ENCODE measurements around the gene SLC22A31.

GRCh38 chr16:89178453-89179147 lies 21.7 kb downstream of the SLC22A31 start:
- TF ChIP-seq CTCF (IDR thresholded peaks at IDR 0.05) = no peak
- TF ChIP-seq POLR2A (IDR thresholded peaks at IDR 0.05) = no peak

Measured in thyroid gland (tissue), 4 donors.